ENCODE results near the gene COL13A1.

Gene COL13A1

GRCh38 chr10:69949770-69950169 is 148.1 kb downstream of the COL13A1 start:
- no peak for DNase-seq (ENCODE audit: low read depth)

GRCh38 chr10:69951658-69952057 is 150.0 kb downstream of the COL13A1 start:
- DNase-seq (ENCODE audit: low read depth), result no peak

- no peak for DNase-seq (ENCODE audit: low read depth)
Observed at GRCh38 chr10:69952069-69952800, 150.5 kb downstream of the COL13A1 start.

- DNase-seq (ENCODE audit: low read depth), result no peak
Observed at GRCh38 chr10:69952821-69953221, 151.1 kb downstream of the COL13A1 start.

- no peak for DNase-seq (ENCODE audit: low read depth)
Observed at GRCh38 chr10:69953851-69954250, 152.1 kb downstream of the COL13A1 start.

GRCh38 chr10:69955211-69955805 is 153.6 kb downstream of the COL13A1 start:
- no peak for DNase-seq (ENCODE audit: low read depth)

GRCh38 chr10:69955897-69956740 is 154.4 kb downstream of the COL13A1 start:
- no peak for DNase-seq (ENCODE audit: low read depth)

- DNase-seq (ENCODE audit: low read depth), result no peak
Observed at GRCh38 chr10:69956741-69957230, 155.1 kb downstream of the COL13A1 start.

GRCh38 chr10:69957241-69957885 is 155.7 kb downstream of the COL13A1 start:
- DNase-seq (ENCODE audit: low read depth), result no peak

- no peak for DNase-seq (ENCODE audit: low read depth)
Observed at GRCh38 chr10:69957886-69958555, 156.3 kb downstream of the COL13A1 start.

- no peak for DNase-seq (ENCODE audit: low read depth)
Observed at GRCh38 chr10:69958556-69958902, 156.8 kb downstream of the COL13A1 start.

GRCh38 chr10:69959911-69960310 is 158.2 kb downstream of the COL13A1 start:
- DNase-seq (ENCODE audit: low read depth), result no peak

GRCh38 chr10:69960606-69960987 is 158.9 kb downstream of the COL13A1 start:
- DNase-seq (ENCODE audit: low read depth), result no peak

GRCh38 chr10:69960988-69961880 is 159.5 kb downstream of the COL13A1 start:
- DNase-seq (ENCODE audit: low read depth), result no peak

- no peak for DNase-seq (ENCODE audit: low read depth)
Observed at GRCh38 chr10:69961881-69962745, 160.4 kb downstream of the COL13A1 start.

- DNase-seq (ENCODE audit: low read depth), result no peak
Observed at GRCh38 chr10:69962746-69963135, 161.0 kb downstream of the COL13A1 start.

- DNase-seq (ENCODE audit: low read depth), result no peak
Observed at GRCh38 chr10:69963178-69963834, 161.6 kb downstream of the COL13A1 start.

- DNase-seq (ENCODE audit: low read depth), result no peak
Observed at GRCh38 chr10:69963835-69964710, 162.4 kb downstream of the COL13A1 start.
